ENCODE measurements around the gene PRG2. TPM values are rescaled to one million over a fixed set of nuclear protein-coding genes. Genes with fewer than 3 reads are reported as not detected.

Gene PRG2
- total and polyA plus RNA-seq, 9 of the 15 experiments (the other 6 are each of a cell fraction or from before 2014, with no cell fraction given), result 1.8 to 78.0 (median 26.6) TPM

- no peak for TF ChIP-seq NFE2L1 (tag; IDR thresholded peaks at IDR 0.05; ENCODE audit: borderline replicate concordance, low read depth)
- TF ChIP-seq NR1H2 (CRISPR knock-in tag; IDR thresholded peaks at IDR 0.05), result no peak
- TF ChIP-seq, protein P1, sequence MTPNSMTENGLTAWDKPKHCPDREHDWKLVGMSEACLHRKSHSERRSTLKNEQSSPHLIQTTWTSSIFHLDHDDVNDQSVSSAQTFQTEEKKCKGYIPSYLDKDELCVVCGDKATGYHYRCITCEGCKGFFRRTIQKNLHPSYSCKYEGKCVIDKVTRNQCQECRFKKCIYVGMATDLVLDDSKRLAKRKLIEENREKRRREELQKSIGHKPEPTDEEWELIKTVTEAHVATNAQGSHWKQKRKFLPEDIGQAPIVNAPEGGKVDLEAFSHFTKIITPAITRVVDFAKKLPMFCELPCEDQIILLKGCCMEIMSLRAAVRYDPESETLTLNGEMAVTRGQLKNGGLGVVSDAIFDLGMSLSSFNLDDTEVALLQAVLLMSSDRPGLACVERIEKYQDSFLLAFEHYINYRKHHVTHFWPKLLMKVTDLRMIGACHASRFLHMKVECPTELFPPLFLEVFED (CRISPR knock-in tag; conservative IDR thresholded peaks at IDR 0.05), result no peak
- peak; percentile 54; the same call in 1 of the 2 replicates for TF ChIP-seq RNF2 (IDR thresholded peaks at IDR 0.05)
- TF ChIP-seq TRIM24 (IDR thresholded peaks at IDR 0.05), result 0 out of 4 replicates have a peak, but pooled peaks of 1 of the 2 experiments have one; percentile 28
- TF ChIP-seq HNRNPLL (IDR thresholded peaks at IDR 0.05; ENCODE audit: low read depth, low read length, poor library complexity, severe bottlenecking), result no peak
- TF ChIP-seq RBM15 (IDR thresholded peaks at IDR 0.05; ENCODE audit: insufficient read depth, low read length), result no peak
- TF ChIP-seq, protein P2, sequence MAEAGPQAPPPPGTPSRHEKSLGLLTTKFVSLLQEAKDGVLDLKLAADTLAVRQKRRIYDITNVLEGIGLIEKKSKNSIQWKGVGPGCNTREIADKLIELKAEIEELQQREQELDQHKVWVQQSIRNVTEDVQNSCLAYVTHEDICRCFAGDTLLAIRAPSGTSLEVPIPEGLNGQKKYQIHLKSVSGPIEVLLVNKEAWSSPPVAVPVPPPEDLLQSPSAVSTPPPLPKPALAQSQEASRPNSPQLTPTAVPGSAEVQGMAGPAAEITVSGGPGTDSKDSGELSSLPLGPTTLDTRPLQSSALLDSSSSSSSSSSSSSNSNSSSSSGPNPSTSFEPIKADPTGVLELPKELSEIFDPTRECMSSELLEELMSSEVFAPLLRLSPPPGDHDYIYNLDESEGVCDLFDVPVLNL (CRISPR knock-in tag; IDR thresholded peaks at IDR 0.05; ENCODE audit: low read depth), result no peak
- TF ChIP-seq, protein P3, sequence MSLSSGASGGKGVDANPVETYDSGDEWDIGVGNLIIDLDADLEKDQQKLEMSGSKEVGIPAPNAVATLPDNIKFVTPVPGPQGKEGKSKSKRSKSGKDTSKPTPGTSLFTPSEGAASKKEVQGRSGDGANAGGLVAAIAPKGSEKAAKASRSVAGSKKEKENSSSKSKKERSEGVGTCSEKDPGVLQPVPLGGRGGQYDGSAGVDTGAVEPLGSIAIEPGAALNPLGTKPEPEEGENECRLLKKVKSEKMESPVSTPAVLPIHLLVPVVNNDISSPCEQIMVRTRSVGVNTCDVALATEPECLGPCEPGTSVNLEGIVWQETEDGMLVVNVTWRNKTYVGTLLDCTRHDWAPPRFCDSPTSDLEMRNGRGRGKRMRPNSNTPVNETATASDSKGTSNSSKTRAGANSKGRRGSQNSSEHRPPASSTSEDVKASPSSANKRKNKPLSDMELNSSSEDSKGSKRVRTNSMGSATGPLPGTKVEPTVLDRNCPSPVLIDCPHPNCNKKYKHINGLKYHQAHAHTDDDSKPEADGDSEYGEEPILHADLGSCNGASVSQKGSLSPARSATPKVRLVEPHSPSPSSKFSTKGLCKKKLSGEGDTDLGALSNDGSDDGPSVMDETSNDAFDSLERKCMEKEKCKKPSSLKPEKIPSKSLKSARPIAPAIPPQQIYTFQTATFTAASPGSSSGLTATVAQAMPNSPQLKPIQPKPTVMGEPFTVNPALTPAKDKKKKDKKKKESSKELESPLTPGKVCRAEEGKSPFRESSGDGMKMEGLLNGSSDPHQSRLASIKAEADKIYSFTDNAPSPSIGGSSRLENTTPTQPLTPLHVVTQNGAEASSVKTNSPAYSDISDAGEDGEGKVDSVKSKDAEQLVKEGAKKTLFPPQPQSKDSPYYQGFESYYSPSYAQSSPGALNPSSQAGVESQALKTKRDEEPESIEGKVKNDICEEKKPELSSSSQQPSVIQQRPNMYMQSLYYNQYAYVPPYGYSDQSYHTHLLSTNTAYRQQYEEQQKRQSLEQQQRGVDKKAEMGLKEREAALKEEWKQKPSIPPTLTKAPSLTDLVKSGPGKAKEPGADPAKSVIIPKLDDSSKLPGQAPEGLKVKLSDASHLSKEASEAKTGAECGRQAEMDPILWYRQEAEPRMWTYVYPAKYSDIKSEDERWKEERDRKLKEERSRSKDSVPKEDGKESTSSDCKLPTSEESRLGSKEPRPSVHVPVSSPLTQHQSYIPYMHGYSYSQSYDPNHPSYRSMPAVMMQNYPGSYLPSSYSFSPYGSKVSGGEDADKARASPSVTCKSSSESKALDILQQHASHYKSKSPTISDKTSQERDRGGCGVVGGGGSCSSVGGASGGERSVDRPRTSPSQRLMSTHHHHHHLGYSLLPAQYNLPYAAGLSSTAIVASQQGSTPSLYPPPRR (CRISPR knock-in tag; IDR thresholded peaks at IDR 0.05; ENCODE audit: borderline replicate concordance), result no peak
- TF ChIP-seq, protein P4, sequence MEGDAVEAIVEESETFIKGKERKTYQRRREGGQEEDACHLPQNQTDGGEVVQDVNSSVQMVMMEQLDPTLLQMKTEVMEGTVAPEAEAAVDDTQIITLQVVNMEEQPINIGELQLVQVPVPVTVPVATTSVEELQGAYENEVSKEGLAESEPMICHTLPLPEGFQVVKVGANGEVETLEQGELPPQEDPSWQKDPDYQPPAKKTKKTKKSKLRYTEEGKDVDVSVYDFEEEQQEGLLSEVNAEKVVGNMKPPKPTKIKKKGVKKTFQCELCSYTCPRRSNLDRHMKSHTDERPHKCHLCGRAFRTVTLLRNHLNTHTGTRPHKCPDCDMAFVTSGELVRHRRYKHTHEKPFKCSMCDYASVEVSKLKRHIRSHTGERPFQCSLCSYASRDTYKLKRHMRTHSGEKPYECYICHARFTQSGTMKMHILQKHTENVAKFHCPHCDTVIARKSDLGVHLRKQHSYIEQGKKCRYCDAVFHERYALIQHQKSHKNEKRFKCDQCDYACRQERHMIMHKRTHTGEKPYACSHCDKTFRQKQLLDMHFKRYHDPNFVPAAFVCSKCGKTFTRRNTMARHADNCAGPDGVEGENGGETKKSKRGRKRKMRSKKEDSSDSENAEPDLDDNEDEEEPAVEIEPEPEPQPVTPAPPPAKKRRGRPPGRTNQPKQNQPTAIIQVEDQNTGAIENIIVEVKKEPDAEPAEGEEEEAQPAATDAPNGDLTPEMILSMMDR (IDR thresholded peaks at IDR 0.05 in 2 of 3, conservative IDR thresholded peaks at IDR 0.05 in 1 of 3; ENCODE audit: insufficient read depth in 2 of 3, low read depth in 1 of 3, low read length in 3 of 3), result peak in 2 of 3 experiments; percentile 16 to 27; a peak in 1 of 6 replicates
- 0 out of 2 replicates have a peak, but pooled peaks have one; percentile 41 for TF ChIP-seq MTA3 (IDR thresholded peaks at IDR 0.05; ENCODE audit: borderline replicate concordance)
- no peak for TF ChIP-seq RAD51 (IDR thresholded peaks at IDR 0.05; ENCODE audit: borderline replicate concordance, low read depth)
- TF ChIP-seq ETS2 (tag; IDR thresholded peaks at IDR 0.05; ENCODE audit: borderline replicate concordance, poor library complexity, severe bottlenecking), result no peak
- no peak for TF ChIP-seq MBD1 (CRISPR knock-in tag; IDR thresholded peaks at IDR 0.05)
- TF ChIP-seq KAT2B (IDR thresholded peaks at IDR 0.05; ENCODE audit: low read depth, low read length), result no peak
- peak; percentile 77; the same call in 1 of the 2 replicates for TF ChIP-seq CBFB (CRISPR knock-in tag; IDR thresholded peaks at IDR 0.05)
- TF ChIP-seq SOX6 (IDR thresholded peaks at IDR 0.05), result peak; percentile 53
Measured at GRCh38 chr11:57432714-57433163, 42.3 kb upstream of the PRG2 start (continued).

All from K562 (cell line).